Measurements from ENCODE around the gene PPEF2.
"Not testable (repeated sequence)": the region's sequence is repeated elsewhere in the genome, so short reads cannot be mapped to it uniquely, and the experiment has no call there.

DNA sequence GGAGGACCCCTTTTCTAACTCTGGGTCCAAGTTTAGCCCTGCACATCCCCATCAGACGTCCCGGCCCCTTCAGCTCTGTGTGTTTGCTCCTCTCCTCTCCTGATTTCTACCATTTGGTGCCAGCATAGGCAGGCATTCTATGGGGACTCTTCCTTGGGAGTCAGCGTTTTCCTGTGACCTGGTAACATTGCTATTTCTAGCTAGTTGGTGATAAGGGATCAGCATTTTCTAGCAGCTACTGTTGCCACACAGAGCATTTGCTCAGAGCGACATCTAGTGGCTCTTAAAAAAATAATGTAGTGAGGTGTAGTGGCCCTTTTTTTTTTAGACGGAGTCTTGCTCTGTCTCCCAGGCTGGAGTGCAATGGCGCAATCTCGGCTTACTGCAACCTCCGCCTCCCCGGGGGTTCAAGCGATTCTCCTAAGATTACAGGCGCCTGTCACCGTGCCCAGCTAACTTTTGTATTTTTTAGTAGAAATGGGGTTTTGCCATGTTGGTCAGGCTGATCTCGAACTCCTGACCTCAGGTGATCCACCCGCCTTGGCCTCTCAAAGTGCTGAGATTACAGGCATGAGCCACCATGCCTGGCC is 54.0 kb downstream of the PPEF2 start:
- TF ChIP-seq, protein P1, sequence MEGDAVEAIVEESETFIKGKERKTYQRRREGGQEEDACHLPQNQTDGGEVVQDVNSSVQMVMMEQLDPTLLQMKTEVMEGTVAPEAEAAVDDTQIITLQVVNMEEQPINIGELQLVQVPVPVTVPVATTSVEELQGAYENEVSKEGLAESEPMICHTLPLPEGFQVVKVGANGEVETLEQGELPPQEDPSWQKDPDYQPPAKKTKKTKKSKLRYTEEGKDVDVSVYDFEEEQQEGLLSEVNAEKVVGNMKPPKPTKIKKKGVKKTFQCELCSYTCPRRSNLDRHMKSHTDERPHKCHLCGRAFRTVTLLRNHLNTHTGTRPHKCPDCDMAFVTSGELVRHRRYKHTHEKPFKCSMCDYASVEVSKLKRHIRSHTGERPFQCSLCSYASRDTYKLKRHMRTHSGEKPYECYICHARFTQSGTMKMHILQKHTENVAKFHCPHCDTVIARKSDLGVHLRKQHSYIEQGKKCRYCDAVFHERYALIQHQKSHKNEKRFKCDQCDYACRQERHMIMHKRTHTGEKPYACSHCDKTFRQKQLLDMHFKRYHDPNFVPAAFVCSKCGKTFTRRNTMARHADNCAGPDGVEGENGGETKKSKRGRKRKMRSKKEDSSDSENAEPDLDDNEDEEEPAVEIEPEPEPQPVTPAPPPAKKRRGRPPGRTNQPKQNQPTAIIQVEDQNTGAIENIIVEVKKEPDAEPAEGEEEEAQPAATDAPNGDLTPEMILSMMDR (conservative IDR thresholded peaks at IDR 0.05 in 1 of 2, IDR thresholded peaks at IDR 0.05 in 1 of 2; ENCODE audit: low read depth in 1 of 2, low read length in 2 of 2): peak; percentile 66
- not testable (repeated sequence) for TF ChIP-seq EZH2 (IDR thresholded peaks at IDR 0.05; ENCODE audit: low read length, missing control alignments)
